ENCODE measurements around the gene GRAP. TPM values are rescaled to one million over a fixed set of nuclear protein-coding genes. Genes with fewer than 3 reads are reported as not detected.

Gene GRAP
- total RNA-seq, 1 experiment from 2014 or later, result 1.5 TPM

DNA sequence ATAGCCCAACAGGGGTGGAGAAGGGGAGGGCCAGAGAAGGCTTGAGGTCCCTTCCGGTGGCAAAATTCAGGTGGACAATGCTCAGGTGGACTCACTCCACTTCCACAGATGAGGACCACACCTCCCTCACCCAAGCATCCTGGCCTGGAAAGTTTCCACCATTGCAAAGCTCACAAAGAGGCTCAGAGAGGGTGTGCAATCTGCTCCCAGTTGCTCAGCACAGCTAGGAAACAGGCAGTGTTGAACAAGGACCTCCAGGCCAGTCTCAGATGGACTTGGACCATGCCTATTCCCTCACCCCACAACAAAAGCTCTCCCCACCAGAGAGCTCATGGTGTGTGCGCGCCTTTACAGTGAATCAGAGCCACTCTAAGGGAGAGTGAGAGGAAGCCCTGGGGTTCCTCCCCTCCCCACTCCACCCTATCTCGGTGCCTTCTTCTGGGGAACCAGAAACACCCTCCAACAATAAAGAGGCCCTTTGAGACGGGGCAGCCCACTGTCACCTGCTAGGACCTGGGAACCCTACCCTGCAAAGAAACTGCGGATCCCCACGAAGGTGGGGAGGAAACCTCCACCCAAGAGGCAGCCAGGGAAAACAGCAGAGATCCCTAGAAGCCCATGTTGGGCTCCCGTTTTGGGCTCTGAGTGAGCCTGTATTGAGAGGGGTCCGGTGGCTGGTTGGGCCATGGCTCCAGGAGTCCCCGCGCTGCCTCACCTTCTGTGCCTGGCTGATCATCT lies 43.8 kb downstream of the GRAP start:
- DNase-seq (ENCODE audit: low spot score), result no peak

DNA sequence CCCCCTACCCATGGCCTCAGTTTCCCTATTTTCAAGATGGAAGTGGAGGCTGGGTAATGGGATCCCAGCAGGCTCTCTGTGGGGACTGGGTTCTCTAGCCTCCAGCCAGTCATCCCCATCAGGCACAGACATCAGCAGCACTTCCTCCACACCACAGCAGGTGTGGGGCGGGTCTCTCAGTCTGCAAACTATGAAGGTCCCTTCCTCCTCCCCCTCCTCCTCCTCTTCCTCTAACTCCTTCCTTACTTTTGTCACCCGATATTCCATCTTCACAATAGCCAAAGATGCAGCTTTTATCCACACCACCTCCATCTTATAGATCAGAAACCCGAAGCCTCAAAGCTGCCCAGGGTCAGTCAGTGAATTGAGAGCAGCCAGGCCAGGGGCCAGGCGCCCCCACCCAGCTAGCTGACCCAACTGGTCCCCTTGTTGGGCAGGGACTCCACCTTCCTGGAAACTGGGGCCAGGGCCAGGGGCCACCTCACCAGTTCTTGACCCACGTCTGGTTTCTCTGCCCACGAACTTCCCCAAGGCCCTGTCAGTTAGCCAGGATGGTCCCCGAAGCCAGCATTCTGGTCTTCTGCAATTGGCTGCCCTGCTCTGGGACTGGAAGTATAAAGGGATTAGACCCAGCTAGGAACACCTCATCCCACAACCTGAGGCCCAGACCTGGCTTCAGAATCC lies 44.7 kb downstream of the GRAP start:
- no peak for DNase-seq (ENCODE audit: low spot score)

- no peak for DNase-seq (ENCODE audit: low spot score)
These were observed 46.0 kb downstream of the GRAP start for GRCh38 chr17:19000531-19001325.

DNA sequence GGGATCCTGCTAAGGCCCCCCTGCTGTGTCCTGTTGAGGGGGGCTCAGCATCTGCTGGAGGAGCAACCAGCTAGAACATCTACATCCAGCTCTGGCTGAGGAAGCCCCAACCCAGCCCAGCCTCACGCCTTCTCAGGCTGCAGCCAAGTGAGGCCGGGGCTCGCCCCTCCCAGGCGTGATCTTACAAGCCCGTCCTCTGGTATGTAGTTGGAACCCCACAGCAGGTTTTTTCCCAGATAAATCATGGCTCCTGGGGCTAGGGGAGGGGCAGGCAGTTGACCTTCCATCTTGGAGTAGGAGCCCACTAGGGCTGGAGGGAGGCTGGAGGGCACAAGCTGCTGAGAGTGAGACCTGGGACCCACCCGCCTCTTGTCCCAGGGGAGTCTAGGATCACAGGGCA lies 46.8 kb downstream of the GRAP start:
- no peak for DNase-seq (ENCODE audit: low spot score)

DNA sequence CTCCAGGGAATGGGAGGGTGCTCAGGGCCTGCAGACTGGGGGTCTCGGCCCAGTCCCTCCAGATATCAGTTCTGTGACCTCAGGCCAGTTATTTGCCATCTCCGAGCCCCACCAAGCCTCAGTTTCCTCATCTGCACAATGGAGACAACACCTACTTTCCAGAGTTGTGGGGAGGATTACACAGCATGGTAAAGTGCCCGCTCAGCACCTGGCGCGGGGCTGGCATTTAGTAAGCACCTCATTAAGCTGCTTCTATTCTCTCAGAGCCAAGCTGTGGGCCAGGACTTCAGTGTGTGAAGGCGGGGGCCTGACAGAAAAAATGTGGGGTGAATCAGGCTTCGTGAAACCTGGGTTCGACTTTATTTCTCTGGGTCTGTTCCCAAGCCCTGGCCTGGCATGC lies 47.4 kb downstream of the GRAP start:
- DNase-seq (ENCODE audit: low spot score), result no peak

DNA sequence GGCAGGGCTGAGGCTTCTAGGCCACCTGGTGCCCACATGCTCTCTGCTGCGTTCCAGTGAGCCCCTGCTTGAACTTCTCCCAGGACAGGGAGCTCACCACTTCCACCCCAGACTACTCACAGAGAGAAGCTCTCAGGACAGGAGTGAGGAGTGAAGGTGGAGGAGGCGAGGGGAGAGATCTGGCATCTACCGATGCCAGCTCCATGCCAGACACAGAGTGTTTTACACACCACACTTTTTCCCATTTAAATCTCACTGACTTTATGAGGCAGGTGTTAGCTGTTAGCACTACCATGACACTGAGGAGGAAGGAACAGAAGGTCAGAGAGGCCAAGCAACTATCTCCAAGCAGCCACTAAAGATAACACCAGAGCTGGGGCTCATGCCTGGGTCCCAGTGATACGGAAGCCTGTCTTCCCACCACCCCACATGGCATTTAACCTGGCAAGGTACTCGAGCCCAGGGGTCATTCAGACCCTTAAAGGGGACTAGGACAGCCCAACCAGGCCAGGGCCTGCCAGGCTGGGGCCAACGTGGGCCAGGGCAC lies 49.0 kb downstream of the GRAP start:
- DNase-seq (ENCODE audit: low spot score), result no peak

DNA sequence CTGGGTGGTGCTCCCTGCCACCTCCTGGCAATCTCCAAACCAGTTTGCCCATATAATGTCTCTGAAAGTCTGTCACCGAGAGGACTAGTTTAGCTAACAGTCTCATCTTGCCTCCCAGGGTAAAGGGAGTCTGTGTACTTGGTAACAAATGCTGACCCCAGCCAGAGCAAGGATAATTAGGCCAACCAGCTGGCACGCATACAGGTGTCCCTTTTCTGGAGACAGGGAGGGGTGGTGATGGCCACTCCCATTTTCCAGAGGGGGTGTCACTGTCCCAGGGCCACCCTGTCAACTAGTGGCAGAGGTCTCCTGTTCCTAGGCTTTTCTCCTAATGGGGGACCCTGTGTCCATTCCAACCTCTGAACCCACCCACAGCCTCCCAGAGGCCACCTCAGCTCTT lies 50.3 kb downstream of the GRAP start:
- DNase-seq (ENCODE audit: low spot score), result no peak

DNA sequence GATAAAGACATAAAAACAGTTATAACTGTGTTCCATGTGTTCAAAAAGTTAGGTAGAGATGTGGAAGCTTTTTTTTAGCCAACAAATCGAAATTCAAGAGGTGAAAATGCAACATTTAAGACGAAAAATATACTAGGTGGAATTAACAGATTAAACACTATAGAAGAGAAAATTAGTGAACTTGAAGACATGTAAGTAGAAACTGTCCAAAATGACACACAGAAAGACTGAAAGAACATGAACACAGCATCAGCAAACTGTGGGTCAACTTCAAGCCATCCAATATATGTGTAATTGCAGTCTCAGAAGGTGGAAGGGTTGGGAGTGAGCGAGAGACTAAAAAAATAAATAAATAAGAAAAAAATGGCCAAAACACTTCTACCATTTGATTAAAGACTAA lies 51.5 kb downstream of the GRAP start:
- no peak for DNase-seq (ENCODE audit: low spot score)

DNA sequence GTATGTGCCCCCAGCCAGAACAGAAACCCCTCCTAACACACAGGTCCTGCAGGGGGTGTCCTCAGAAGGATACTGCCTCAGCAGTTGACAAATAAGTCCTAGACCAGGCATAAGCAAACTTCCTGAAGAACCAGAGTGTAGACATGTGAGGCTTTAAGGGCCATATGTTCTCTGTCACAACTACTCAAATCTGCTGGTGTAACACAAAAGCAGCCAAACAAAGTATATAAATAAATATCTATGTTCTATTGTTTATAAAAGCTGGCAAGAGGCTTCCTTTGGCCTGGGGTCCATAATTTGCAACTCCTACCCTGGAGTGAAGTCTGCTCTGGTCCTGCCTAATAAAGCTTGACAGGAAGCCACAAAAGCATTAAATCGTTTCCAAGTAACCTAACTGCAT lies 52.1 kb downstream of the GRAP start:
- no peak for DNase-seq (ENCODE audit: low spot score)

DNA sequence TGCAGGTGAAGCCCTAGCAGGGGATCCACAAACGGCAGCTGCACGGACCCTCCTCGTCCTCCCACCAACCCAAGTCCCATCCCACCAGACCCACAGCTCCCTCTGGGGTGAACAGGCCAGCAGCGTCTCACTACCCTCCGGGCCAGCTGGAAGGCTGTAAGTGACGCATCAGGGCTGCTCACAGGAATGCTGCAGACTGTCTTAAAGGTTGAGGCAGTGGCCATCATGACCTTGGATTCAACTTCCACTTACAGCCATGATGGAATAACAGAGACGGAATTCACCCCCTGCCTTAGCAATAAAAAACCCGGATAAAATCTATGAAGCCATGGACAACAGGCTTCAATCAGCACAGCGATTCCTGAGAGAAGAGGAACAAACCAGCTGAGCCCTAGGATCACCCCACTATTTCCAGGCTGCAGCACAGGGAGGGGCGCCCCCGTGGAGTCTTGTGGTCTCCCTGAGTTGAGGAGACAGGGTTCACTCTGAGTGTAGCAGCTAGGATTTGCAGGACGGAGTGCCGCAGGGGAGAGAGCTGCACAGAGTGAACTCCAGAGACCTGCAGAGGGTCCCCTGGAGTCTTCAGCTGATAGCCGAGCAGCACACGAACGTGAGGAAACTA lies 52.7 kb downstream of the GRAP start:
- DNase-seq (ENCODE audit: low spot score), result no peak

DNA sequence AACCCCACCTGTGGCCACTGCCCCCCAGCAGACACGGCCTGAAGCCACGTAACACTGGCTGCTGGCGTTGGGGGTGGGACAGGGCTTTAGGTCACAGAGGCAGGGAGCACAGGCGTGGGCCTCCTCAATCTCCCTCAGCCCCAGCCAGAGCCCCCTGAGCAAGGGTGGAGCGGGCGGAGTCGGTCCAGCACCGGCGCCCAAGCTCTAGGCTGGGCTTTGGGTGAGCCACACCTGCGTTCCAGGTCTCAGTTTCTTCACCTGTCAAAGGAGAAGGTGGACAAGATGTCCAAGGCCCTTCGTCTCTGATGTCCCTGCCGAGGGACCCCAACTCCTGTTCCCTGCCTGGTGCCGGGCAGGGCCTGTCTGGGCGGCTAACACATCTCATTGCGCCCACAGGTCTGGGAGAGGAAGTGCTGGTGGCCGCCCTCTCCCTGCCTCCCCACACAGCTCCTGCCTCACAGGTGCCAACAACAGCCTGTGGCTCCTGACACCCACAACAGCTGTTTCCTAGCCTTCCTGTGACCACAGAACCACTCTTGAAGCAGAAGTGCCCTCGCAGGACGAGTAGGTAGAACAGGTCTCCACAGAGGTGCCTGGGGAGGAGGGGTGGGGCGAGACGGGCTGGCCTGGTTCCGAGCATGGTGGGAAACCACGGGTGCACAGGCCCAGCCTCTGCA lies 54.2 kb downstream of the GRAP start:
- DNase-seq (ENCODE audit: low spot score), result no peak

DNA sequence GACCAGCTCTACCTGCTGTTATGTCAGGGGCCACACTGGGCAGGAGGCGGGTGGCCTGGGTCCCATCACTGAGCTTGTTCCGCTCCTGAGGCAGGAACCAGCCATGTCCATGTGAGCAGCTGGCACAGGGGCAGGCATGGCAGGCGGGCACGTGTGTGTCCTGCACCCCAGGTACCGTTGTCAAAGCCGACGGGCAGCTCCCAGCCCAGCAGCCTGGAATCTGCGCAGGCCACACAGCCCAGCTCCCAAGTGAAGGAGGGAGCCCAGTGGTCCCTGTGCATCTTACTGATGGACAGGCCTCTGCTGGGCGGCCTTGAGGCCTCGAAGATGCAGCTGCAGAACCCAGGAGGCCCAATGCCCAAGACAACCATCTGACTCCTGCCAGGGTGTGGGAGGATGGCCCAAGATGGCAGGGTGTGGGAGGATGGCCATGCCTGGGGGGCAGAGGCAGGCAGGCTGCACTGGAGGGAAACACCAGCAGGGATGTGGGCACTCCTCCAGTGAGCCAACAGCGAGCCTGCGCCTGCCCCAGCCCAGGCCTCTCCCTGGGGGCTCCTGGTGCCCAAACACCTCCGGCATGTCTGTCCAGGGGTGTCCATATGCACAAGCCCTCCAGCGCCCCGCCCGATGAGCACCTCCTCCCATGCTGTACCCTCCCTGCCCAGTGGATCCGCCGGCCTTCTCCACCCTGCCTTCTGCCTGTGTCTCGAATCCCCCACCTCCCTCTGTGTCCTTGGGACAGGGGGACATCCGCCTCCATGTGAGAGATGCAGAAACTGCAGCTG lies 55.0 kb downstream of the GRAP start:
- no peak for DNase-seq (ENCODE audit: low spot score)

GRCh38 chr17:18990331-18990730 lies 56.4 kb downstream of the GRAP start:
- no peak for DNase-seq (ENCODE audit: low spot score)

GRCh38 chr17:18988546-18989173 lies 58.1 kb downstream of the GRAP start:
- peak; percentile 74 for DNase-seq (ENCODE audit: low spot score)

- no peak for DNase-seq (ENCODE audit: low spot score)
These were observed 58.8 kb downstream of the GRAP start for GRCh38 chr17:18987862-18988545.

- DNase-seq (ENCODE audit: low spot score), result no peak
These were observed 59.5 kb downstream of the GRAP start for GRCh38 chr17:18987230-18987610.

- DNase-seq (ENCODE audit: low spot score), result no peak
These were observed 60.1 kb downstream of the GRAP start for GRCh38 chr17:18986541-18987229.

GRCh38 chr17:18985475-18985874 lies 61.3 kb downstream of the GRAP start:
- DNase-seq (ENCODE audit: low spot score), result no peak

All from HT-29 (cell line).